Measurements from ENCODE around the gene GTF3C5. TPM values are rescaled to one million over a fixed set of nuclear protein-coding genes. Genes with fewer than 3 reads are reported as not detected.

The GTF3C5 gene
- total and polyA plus RNA-seq, 2 of the 4 experiments (the other 2 are of a cell fraction): 49.1 to 52.3 TPM

DNA sequence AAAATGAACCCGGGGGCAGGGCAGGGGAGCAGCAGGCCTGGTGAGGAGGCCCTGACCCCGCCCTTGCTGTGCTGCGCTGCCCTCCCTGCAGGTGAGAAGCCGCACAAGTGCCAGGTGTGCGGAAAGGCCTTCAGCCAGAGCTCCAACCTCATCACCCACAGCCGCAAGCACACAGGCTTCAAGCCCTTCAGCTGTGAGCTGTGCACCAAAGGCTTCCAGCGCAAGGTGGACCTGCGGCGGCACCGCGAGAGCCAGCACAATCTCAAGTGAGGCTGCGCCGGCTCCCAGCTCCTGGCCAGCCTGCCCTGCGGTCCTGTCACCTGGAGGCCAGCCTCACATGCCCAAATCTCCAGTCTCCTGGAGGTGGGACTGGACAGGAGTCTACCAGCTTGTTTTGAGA lies 40.0 kb upstream of the GTF3C5 start:
- H3K14ac ChIP-seq (replicated peaks; ENCODE audit: low read depth, low read length): no peak overlapping the region
- no peak overlapping the region for H2BK5ac ChIP-seq (ENCODE audit: low read depth, low read length, poor library complexity, severe bottlenecking)
- H2BK120ac ChIP-seq (ENCODE audit: low read depth, low read length): no peak overlapping the region
- H4K20me1 ChIP-seq (ENCODE audit: insufficient read depth, low read length): no peaks in the 10 kb centered on the region
- H3K4me1 ChIP-seq (ENCODE audit: control insufficient read depth, insufficient read depth, low read length): no peaks in the 10 kb centered on the region
- no peak overlapping the region for H3K27ac ChIP-seq (ENCODE audit: insufficient read depth, low read length)
- no peak overlapping the region for H3K18ac ChIP-seq (ENCODE audit: low read depth, low read length)
- H3K36me3 ChIP-seq (ENCODE audit: control insufficient read depth, insufficient read depth, low read length): no peaks in the 10 kb centered on the region
- no peak for TF ChIP-seq RFX5 (IDR thresholded peaks at IDR 0.05; ENCODE audit: low read depth, low read length)
- no peak for TF ChIP-seq POLR2A (IDR thresholded peaks at IDR 0.05; ENCODE audit: low read depth, low read length)
- no peak for TF ChIP-seq RCOR1 (IDR thresholded peaks at IDR 0.05; ENCODE audit: insufficient replicate concordance, low read length)
- TF ChIP-seq BHLHE40 (IDR thresholded peaks at IDR 0.05; ENCODE audit: low read depth, low read length): no peak
- TF ChIP-seq, protein P1, sequence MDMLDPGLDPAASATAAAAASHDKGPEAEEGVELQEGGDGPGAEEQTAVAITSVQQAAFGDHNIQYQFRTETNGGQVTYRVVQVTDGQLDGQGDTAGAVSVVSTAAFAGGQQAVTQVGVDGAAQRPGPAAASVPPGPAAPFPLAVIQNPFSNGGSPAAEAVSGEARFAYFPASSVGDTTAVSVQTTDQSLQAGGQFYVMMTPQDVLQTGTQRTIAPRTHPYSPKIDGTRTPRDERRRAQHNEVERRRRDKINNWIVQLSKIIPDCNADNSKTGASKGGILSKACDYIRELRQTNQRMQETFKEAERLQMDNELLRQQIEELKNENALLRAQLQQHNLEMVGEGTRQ (IDR thresholded peaks at IDR 0.05; ENCODE audit: low read depth, low read length): no peak
- TF ChIP-seq CHD1 (IDR thresholded peaks at IDR 0.05; ENCODE audit: low read depth, low read length): no peak
- TF ChIP-seq, protein P2, sequence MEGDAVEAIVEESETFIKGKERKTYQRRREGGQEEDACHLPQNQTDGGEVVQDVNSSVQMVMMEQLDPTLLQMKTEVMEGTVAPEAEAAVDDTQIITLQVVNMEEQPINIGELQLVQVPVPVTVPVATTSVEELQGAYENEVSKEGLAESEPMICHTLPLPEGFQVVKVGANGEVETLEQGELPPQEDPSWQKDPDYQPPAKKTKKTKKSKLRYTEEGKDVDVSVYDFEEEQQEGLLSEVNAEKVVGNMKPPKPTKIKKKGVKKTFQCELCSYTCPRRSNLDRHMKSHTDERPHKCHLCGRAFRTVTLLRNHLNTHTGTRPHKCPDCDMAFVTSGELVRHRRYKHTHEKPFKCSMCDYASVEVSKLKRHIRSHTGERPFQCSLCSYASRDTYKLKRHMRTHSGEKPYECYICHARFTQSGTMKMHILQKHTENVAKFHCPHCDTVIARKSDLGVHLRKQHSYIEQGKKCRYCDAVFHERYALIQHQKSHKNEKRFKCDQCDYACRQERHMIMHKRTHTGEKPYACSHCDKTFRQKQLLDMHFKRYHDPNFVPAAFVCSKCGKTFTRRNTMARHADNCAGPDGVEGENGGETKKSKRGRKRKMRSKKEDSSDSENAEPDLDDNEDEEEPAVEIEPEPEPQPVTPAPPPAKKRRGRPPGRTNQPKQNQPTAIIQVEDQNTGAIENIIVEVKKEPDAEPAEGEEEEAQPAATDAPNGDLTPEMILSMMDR (conservative IDR thresholded peaks at IDR 0.05; ENCODE audit: low read depth, low read length): no peak
- no peak for TF ChIP-seq MAZ (IDR thresholded peaks at IDR 0.05; ENCODE audit: borderline replicate concordance, low read depth, low read length)
- TF ChIP-seq MXI1 (IDR thresholded peaks at IDR 0.05; ENCODE audit: borderline replicate concordance, low read depth, low read length): no peak
- no peak for TF ChIP-seq RAD21 (IDR thresholded peaks at IDR 0.05; ENCODE audit: low read length)
- no peak for TF ChIP-seq FOS (IDR thresholded peaks at IDR 0.05; ENCODE audit: low read depth, low read length)
- no peak for TF ChIP-seq NFE2L2 (IDR thresholded peaks at IDR 0.05; ENCODE audit: low read depth, low read length)
- TF ChIP-seq CEBPB (IDR thresholded peaks at IDR 0.05; ENCODE audit: low read depth, low read length): no peak
- TF ChIP-seq, protein P3, sequence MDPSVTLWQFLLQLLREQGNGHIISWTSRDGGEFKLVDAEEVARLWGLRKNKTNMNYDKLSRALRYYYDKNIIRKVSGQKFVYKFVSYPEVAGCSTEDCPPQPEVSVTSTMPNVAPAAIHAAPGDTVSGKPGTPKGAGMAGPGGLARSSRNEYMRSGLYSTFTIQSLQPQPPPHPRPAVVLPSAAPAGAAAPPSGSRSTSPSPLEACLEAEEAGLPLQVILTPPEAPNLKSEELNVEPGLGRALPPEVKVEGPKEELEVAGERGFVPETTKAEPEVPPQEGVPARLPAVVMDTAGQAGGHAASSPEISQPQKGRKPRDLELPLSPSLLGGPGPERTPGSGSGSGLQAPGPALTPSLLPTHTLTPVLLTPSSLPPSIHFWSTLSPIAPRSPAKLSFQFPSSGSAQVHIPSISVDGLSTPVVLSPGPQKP (IDR thresholded peaks at IDR 0.05; ENCODE audit: borderline replicate concordance, low read depth, low read length): no peak
- TF ChIP-seq MAFK (IDR thresholded peaks at IDR 0.05; ENCODE audit: low read depth, low read length): no peak
- TF ChIP-seq SMC3 (IDR thresholded peaks at IDR 0.05; ENCODE audit: low read depth, low read length): no peak
- no peak overlapping the region for H4K5ac ChIP-seq (ENCODE audit: low read depth, low read length)
- no peak overlapping the region for H4K8ac ChIP-seq (ENCODE audit: low read depth in 2 of 2, low read length in 2 of 2)
- no peak overlapping the region for H3K4ac ChIP-seq (ENCODE audit: low read depth, low read length)
- H3K4me2 ChIP-seq (ENCODE audit: low read depth, low read length): no peak overlapping the region
- H2BK20ac ChIP-seq (ENCODE audit: low read depth, low read length): no peak overlapping the region
- ATAC-seq (ENCODE audit: low read depth): no peak
- no TSS peak for BruUV-seq (replicated peaks)
- no peak overlapping the region for H3K23ac ChIP-seq (ENCODE audit: low read depth, low read length)
- H4K91ac ChIP-seq (ENCODE audit: insufficient read depth, low read depth, low read length): no peak overlapping the region
- no peak overlapping the region for H3K9ac ChIP-seq (ENCODE audit: low read depth, low read length)
- DNase-seq: no peak
- H3K9me1 ChIP-seq (ENCODE audit: insufficient read depth, low read length): no peaks in the 10 kb centered on the region
- WGBS, 2 experiments (ENCODE audit: extremely low coverage in 2 of 2, insufficient read length in 1 of 2): 93% methylated on average over 3 of the region's 14 CpGs; no CpG with 5 or more reads in 1 of the 2 experiments
- no peak overlapping the region for H2BK15ac ChIP-seq (ENCODE audit: low read depth, low read length)
- ChIA-PET POLR2A (ENCODE audit: unreplicated experiment) (no interaction called here), CTCF (no interaction called here)
- H2AK5ac ChIP-seq (ENCODE audit: low read depth, low read length): no peak overlapping the region
- H3K9me3 ChIP-seq (ENCODE audit: control insufficient read depth, insufficient read depth, low read length): no peaks in the 10 kb centered on the region
- in situ Hi-C loops (cut with MboI; ENCODE audit: low sequenced_read_pairs) (no loop called here), intact Hi-C loops (cut with micrococcal nuclease) (no loop called here), dilution Hi-C loops (cut with HindIII; ENCODE audit: low sequenced_read_pairs, unreplicated experiment) (no loop called here)
- H3K27me3 ChIP-seq (ENCODE audit: control insufficient read depth, insufficient read depth, low read length): peaks cover 66% of the 10 kb centered on the region
- H2AK9ac ChIP-seq (replicated peaks; ENCODE audit: low read depth, low read length, poor library complexity): no peak overlapping the region
- no peak overlapping the region for H3K56ac ChIP-seq (ENCODE audit: extremely low read depth, insufficient read depth, low read length)
- no peaks in the 10 kb centered on the region for H3K79me1 ChIP-seq (ENCODE audit: low read depth in 1 of 2, low read length in 2 of 2)
- no peak overlapping the region for H3K4me3 ChIP-seq (ENCODE audit: insufficient read depth, low read depth, low read length)
- no peak overlapping the region for H2AFZ ChIP-seq (replicated peaks; ENCODE audit: low read length, poor library complexity)
